Spleen (tissue), 7 donors: ENCODE measurements around the gene CSH2.

Source experiments
- POLR2A ChIP-seq, 3 donors: fragments of 450-650 bp; IDR thresholded peaks; one replicate each; pipeline ENCODE4 v1.5.1; 2017; ENCODE audit warnings: antibody characterized with exemption in 3 of 3, mild to moderate bottlenecking in 1 of 3
- TF ChIP-seq, protein P1 (sequence below), 11 experiments: fragments of 200-600 bp in 7 of 11; fragments of 450-650 bp in 4 of 11; sonication (generic) in 4 of 11; IDR thresholded peaks in 8 of 11; conservative IDR thresholded peaks in 3 of 11; 1 replicate in 7 of 11; 2 replicates in 4 of 11; pipeline versions ENCODE4 v1.4.0 to v1.8.0; 2016 to 2021; ENCODE audit warnings: antibody characterized with exemption in 11 of 11, inconsistent platforms in 4 of 11, mild to moderate bottlenecking in 1 of 11
- donor health status: DM: no; HTN: no; CAD: no; lungs with moderate emphysema.
- donor health status: DM: no; HTN: no; CAD: no.
- donor health status: DM: no; HTN: no; CAD: no.

DNA sequence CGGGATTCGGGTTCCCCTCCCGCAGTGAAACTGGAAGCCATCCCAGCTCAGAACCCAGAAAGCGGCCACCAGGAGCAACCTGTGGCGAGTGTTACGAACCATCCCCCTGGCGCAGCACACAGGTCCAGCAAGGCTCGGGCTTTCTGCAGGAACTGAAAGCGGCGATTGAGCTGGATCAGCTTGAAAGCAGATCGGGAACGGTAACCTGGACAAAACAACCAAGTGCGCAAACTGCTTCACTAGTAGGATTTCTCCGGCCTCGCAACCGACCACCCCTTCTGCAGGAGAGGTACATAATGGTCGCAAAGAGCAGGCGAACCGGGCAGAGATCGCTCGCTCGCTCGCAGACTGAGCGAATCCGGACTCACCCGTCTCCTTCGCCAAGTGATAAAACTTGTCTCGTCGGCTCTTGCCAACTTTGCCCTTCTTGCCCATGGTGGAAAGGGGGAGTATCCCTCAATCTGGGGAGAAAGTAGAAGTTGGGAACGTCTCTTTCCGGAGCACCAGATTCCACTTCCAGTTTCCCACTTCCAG lies 46.9 kb downstream of the CSH2 start:
- no peak for TF ChIP-seq POLR2A (IDR thresholded peaks at IDR 0.05)
- TF ChIP-seq, protein P1, sequence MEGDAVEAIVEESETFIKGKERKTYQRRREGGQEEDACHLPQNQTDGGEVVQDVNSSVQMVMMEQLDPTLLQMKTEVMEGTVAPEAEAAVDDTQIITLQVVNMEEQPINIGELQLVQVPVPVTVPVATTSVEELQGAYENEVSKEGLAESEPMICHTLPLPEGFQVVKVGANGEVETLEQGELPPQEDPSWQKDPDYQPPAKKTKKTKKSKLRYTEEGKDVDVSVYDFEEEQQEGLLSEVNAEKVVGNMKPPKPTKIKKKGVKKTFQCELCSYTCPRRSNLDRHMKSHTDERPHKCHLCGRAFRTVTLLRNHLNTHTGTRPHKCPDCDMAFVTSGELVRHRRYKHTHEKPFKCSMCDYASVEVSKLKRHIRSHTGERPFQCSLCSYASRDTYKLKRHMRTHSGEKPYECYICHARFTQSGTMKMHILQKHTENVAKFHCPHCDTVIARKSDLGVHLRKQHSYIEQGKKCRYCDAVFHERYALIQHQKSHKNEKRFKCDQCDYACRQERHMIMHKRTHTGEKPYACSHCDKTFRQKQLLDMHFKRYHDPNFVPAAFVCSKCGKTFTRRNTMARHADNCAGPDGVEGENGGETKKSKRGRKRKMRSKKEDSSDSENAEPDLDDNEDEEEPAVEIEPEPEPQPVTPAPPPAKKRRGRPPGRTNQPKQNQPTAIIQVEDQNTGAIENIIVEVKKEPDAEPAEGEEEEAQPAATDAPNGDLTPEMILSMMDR (IDR thresholded peaks at IDR 0.05 in 8 of 11, conservative IDR thresholded peaks at IDR 0.05 in 3 of 11): no peak
